MCF 10A (cell line): Measurements from ENCODE around the gene ITGA2. TPM values are rescaled to one million over a fixed set of nuclear protein-coding genes. Genes with fewer than 3 reads are reported as not detected.

Source experiments
- BruUV-seq: library from RNA; stranded (reverse); fragments of 400-500 nt; replicated peaks from 2 replicates; lab custom pipeline; 2021; lab: Mats Ljungman, UMichigan
- CTCF ChIA-PET: fragments of 300-600 bp; sonication (Branson Sonifier 250); formaldehyde crosslinking; extraction: SDS; loops from one replicate; lab custom pipeline; 2021; ENCODE audit warnings: antibody characterized with exemption, inconsistent platforms; lab: Yijun Ruan, JAX
- POLR2A ChIA-PET: fragments of 300-600, 350-650 bp; sonication (Branson Sonifier 250); formaldehyde crosslinking; extraction: SDS; loops from one replicate; lab custom pipeline; 2020; ENCODE audit warnings: antibody characterized with exemption, inconsistent platforms; lab: Yijun Ruan, JAX
- DNase-seq: peaks from one replicate; pipeline ENCODE4 v3.0.0-alpha.2; 2018; ENCODE audit not compliant: unreplicated experiment
- H3K27ac Mint-ChIP-seq: one replicate; pipeline ENCODE4 v1.8.0; 2022; ENCODE audit warnings: mild to moderate bottlenecking, low read depth, mixed read lengths; ENCODE audit not compliant: unreplicated experiment
- H3K27me3 Mint-ChIP-seq: one replicate; pipeline ENCODE4 v1.8.0; 2022; ENCODE audit warnings: mixed read lengths; ENCODE audit not compliant: insufficient read depth, unreplicated experiment
- H3K36me3 Mint-ChIP-seq: one replicate; pipeline ENCODE4 v1.8.0; 2022; ENCODE audit warnings: mild to moderate bottlenecking, moderate library complexity, mixed read lengths; ENCODE audit not compliant: insufficient read depth, unreplicated experiment
- H3K4me1 Mint-ChIP-seq: one replicate; pipeline ENCODE4 v1.8.0; 2022; ENCODE audit warnings: mixed read lengths; ENCODE audit not compliant: insufficient read depth, unreplicated experiment
- H3K4me3 Mint-ChIP-seq: one replicate; pipeline ENCODE4 v1.8.0; 2022; ENCODE audit warnings: mild to moderate bottlenecking, moderate library complexity, mixed read lengths; ENCODE audit not compliant: unreplicated experiment
- H3K9me3 Mint-ChIP-seq: one replicate; pipeline ENCODE4 v1.8.0; 2022; ENCODE audit warnings: mixed read lengths; ENCODE audit not compliant: unreplicated experiment
- intact Hi-C: fragments of 100-400 bp; cut with micrococcal nuclease; formaldehyde crosslinking; loops from 2 replicates; pipeline ENCODE4 v1.14.1; 2022
- total RNA-seq: library from RNA; stranded (reverse); gene quantifications from 2 replicates; pipeline ENCODE4 v1.2.3, GENCODE V29; 2022
- TF ChIP-seq, protein P1 (sequence below): fragments of 200-600 bp; IDR thresholded peaks from one replicate; pipeline ENCODE4 v1.8.0; 2022; ENCODE audit warnings: antibody characterized with exemption, mild to moderate bottlenecking; ENCODE audit not compliant: unreplicated experiment

The ITGA2 gene
- total RNA-seq, 1 experiment from 2014 or later: 16.8 TPM

DNA sequence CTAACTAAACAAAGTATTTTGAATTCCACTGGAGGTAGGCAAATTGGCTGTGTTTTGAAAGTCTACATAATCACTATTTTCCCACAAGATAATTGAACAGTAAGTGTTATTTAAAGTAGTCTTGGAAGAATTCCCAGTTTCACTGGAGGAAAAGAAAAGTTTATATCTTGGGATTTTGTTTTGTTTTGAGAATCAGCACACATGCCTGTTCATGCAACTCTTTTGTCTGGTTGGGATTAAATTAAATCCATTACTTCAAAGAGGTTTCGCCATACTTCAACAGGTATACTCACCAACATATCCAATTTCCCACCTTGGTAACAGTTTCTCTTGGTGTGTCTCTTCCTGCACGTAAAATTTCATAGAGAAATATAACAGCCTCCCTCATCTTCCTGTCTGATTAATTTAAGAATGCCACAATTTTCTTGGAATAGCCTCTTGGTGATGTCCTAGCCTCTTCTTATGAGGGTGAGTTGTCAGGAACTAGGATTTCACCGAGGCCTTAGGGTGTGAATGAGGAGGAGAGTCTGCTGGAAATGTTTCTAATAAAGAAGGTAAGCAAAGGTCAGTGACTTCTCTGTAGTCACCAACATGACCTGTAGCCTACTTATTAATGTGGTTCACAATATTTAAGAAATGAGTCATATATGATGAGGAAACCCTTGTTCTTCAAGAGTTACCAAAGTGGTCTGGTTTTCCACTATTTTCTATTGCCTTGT, 48.1 kb downstream of the ITGA2 start:
- BruUV-seq: TSS peak; percentile 90
- TF ChIP-seq, protein P1, sequence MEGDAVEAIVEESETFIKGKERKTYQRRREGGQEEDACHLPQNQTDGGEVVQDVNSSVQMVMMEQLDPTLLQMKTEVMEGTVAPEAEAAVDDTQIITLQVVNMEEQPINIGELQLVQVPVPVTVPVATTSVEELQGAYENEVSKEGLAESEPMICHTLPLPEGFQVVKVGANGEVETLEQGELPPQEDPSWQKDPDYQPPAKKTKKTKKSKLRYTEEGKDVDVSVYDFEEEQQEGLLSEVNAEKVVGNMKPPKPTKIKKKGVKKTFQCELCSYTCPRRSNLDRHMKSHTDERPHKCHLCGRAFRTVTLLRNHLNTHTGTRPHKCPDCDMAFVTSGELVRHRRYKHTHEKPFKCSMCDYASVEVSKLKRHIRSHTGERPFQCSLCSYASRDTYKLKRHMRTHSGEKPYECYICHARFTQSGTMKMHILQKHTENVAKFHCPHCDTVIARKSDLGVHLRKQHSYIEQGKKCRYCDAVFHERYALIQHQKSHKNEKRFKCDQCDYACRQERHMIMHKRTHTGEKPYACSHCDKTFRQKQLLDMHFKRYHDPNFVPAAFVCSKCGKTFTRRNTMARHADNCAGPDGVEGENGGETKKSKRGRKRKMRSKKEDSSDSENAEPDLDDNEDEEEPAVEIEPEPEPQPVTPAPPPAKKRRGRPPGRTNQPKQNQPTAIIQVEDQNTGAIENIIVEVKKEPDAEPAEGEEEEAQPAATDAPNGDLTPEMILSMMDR: no peak
- no peaks in the 10 kb centered on the region for H3K9me3 Mint-ChIP-seq
- peak overlapping the region; percentile 6 for H3K4me3 Mint-ChIP-seq
- intact Hi-C loops: no loop called here
- peak overlapping the region; percentile 76 for H3K27ac Mint-ChIP-seq
- H3K4me1 Mint-ChIP-seq: peaks cover 31% of the 10 kb centered on the region
- ChIA-PET CTCF (interaction anchor here (0.6 to 1.1 kb wide), 2 partner anchors 14 to 51 kb away, joined by 3 to 4 read pairs; no protein-coding TSS in a partner anchor), POLR2A (interaction anchor here (0.7 to 6.2 kb wide), 9 partner anchors 9 to 89 kb away, joined by 3 to 70 read pairs (median 7); partner anchors contain the start of gene ITGA2)
- H3K36me3 Mint-ChIP-seq: peaks cover 5% of the 10 kb centered on the region
- no peaks in the 10 kb centered on the region for H3K27me3 Mint-ChIP-seq
- DNase-seq: peak; percentile 91

DNA sequence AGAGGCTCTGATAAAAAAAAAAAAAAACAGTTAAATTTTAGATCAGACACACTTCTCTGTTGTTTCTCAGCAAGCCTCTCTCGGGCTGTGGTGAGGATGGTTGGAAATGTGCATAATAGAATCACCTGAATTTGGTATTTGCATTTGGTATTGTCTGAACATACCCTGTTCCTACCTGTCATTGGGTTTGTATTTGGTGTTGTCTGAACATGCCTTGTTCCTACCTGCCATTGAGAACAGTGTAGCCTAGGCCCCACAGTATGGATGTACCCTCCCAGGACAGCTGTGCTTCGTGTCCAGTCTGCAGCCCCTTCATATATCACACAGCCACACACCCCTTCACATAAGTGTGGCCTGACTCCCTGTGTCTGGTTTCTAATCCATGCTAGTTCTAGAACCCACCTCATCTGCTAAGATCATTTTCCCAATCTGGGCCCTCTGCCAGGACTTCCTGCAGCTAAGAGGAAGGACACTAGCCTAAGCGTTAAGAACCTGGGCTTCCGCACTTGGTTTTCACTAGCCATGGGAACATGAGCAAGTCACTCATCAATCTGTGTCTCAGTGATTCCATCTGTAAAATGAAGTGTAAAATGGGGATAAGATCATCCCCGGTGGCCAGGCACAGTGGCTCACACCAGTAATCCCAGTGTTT, 49.2 kb downstream of the ITGA2 start:
- peak overlapping the region; percentile 22 for H3K4me3 Mint-ChIP-seq
- intact Hi-C loops: no loop called here
- H3K4me1 Mint-ChIP-seq: peaks cover 37% of the 10 kb centered on the region
- BruUV-seq: no TSS peak
- peaks cover 5% of the 10 kb centered on the region for H3K36me3 Mint-ChIP-seq
- peak overlapping the region; percentile 76 for H3K27ac Mint-ChIP-seq
- no peaks in the 10 kb centered on the region for H3K9me3 Mint-ChIP-seq
- ChIA-PET POLR2A (interaction anchor here (0.6 to 3.4 kb wide), 9 partner anchors 11 to 429 kb away, joined by 3 to 26 read pairs (median 6); partner anchors contain the start of gene ITGA2), CTCF (interaction anchor here (0.5 to 2.5 kb wide), 7 partner anchors 15 to 224 kb away, joined by 3 to 10 read pairs (median 4); no protein-coding TSS in a partner anchor)
- peak; percentile 87 for DNase-seq
- TF ChIP-seq, protein P1: no peak
- H3K27me3 Mint-ChIP-seq: no peaks in the 10 kb centered on the region

DNA sequence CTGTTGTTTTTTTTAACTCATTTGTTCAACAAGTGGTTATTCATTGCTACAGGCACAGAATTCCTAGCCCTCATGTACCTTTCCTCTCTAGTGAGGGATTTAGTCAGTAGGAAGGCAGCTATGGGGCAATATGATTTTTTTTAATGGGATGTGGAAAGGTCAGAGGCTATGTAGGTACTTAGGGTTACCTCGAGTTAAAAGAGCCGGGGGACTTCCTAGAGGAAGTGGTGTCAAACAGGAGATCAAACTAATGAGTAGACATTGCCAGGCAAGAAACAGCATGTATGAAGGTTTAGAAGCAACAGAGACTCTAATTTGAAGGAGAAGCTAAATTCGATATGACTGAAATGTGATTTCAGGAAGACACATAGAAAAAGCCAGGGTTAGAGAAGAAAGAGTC, 50.7 kb downstream of the ITGA2 start:
- POLR2A ChIA-PET: interaction anchor here (0.5 to 3.4 kb wide), 5 partner anchors 11 to 200 kb away, joined by 3 to 26 read pairs (median 3); partner anchors contain the start of gene ITGA2

More for the DNA sequence above, 50.7 kb downstream of the ITGA2 start:
- no peaks in the 10 kb centered on the region for H3K27me3 Mint-ChIP-seq
- H3K9me3 Mint-ChIP-seq: no peaks in the 10 kb centered on the region
- TF ChIP-seq, protein P1: no peak
- DNase-seq: no peak
- H3K27ac Mint-ChIP-seq: no peak overlapping the region
- intact Hi-C loops: no loop called here
- no TSS peak for BruUV-seq
- no peak overlapping the region for H3K4me3 Mint-ChIP-seq
- CTCF ChIA-PET: interaction anchor here (0.5 to 2.9 kb wide), 8 partner anchors 11 to 1191 kb away, joined by 3 to 23 read pairs (median 4); no protein-coding TSS in a partner anchor
- peaks cover 5% of the 10 kb centered on the region for H3K36me3 Mint-ChIP-seq
- H3K4me1 Mint-ChIP-seq: peaks cover 37% of the 10 kb centered on the region
